Coronary artery (tissue), 2 donors: ENCODE measurements around the gene SCUBE2.

Experiments used
- DNase-seq: peaks from one replicate; pipeline ENCODE4 v3.0.0-alpha.2; 2017; ENCODE audit warnings: low spot score
- H3K27ac ChIP-seq, 2 donors: fragments of 200-600 bp; sonication (generic); one replicate each; pipeline ENCODE4 v1.5.1; 2016 to 2019
- H3K4me3 ChIP-seq: fragments of 200-600 bp; sonication (generic); 2 replicates; pipeline ENCODE4 v1.5.1; 2016; ENCODE audit warnings: mild to moderate bottlenecking, moderate library complexity
- CTCF ChIP-seq: fragments of 200-600 bp; sonication (generic); IDR thresholded peaks from one replicate; pipeline ENCODE4 v1.5.1; 2019; ENCODE audit warnings: antibody characterized with exemption

Gene SCUBE2

DNA sequence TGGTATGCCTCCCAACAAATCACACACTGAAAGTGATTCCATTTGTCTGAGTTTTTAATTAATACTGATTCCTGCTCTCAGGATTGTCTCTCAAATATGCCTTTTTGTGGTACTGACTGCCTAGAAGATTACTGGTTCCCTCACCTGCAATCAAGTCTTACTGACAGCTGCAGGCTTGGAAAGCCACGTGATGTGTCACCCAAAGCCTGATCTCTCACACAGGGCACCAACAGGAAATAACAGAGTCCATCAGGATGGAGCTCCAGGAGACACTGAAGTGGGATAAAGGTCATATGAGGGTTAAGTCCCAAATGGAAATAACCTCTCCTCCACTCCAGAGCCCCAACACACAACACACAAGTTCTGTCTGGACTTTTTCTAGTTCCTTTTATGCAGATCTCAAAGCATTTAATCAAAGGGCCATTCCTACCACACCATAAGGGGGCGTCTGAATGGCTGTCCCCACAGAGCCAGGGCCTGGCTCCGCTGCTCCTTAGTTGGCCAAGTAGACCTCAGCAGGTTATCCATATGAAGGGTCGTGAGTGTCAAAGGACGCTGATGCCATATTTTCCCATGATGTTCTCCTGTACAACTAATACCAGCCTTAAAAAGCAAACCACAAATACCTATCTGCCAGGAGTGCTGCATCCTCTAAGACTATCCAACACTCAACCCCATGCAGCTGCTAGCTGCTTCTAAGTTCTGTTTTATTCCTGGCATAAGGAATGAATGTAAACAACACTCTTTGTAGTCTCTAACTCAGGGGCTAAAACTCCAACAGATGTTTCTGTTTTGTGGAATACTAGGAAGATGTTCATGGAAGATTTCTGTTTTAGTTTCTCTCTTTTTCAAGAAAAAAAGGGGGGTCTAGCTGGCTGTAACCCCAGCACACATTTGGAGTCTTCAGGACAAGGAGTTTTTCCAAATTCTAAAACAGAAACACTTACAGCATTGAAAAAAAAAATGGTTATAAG, 13.0 kb downstream of the SCUBE2 start:
- no peak for TF ChIP-seq CTCF
- Histone ChIP-seq H3K27ac (no peak overlapping the region), H3K4me3 (no peak overlapping the region)
- DNase-seq: peak; percentile 62

GRCh38 chr11:9077164-9077563, 14.2 kb downstream of the SCUBE2 start:
- DNase-seq: no peak
- Histone ChIP-seq H3K4me3 (no peak overlapping the region), H3K27ac (no peak overlapping the region)
- TF ChIP-seq CTCF: no peak

GRCh38 chr11:9076661-9077060, 14.7 kb downstream of the SCUBE2 start:
- no peak for TF ChIP-seq CTCF
- H3K27ac ChIP-seq: no peak overlapping the region
- no peak for DNase-seq
- no peak overlapping the region for H3K4me3 ChIP-seq

DNA sequence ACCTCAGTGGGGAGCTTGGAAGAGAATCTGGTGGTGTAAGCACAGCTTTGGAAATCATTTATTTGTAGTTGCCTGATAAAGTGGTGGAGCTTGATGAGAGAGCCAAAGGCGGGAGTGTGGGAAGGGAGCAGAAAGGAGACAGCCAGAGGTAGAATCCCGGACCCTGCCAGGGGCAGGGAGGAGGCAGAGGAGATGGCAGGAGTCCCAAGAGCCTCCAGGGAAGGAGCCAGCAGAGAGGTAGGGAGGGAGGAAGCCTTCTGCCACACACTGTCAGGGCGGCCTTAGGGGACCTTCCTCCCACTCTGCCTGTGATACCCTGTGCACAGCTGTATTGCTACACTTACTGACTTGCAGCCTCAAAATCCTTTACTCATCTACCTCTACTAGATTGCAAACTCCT, 15.4 kb downstream of the SCUBE2 start:
- TF ChIP-seq CTCF: no peak
- H3K27ac ChIP-seq: no peak overlapping the region
- peak; percentile 38 for DNase-seq
- H3K4me3 ChIP-seq: no peak overlapping the region

- Histone ChIP-seq H3K27ac (no peak overlapping the region), H3K4me3 (no peak overlapping the region)
- peak; percentile 50 for DNase-seq
- TF ChIP-seq CTCF: no peak
Measured at GRCh38 chr11:9075556-9075955, 15.8 kb downstream of the SCUBE2 start.

GRCh38 chr11:9074338-9075029, 16.9 kb downstream of the SCUBE2 start:
- no peak overlapping the region for H3K4me3 ChIP-seq
- H3K27ac ChIP-seq: no peak overlapping the region
- DNase-seq: peak; percentile 45
- TF ChIP-seq CTCF: no peak
